Measurements from ENCODE around the gene COX17.

- TF ChIP-seq CTCF (IDR thresholded peaks at IDR 0.05; ENCODE audit: low read length) (no peak), EZH2 (IDR thresholded peaks at IDR 0.05; ENCODE audit: borderline replicate concordance, low read length) (no peak)
These were observed 51.0 kb downstream of the COX17 start for GRCh38 chr3:119626196-119626595.

Measured in OCI-LY1 (cell line).